Central memory CD8-positive, alpha-beta T cell (primary cell): ENCODE data around the gene STUM.

Experiments used
- ATAC-seq: fragments of 150-1000 bp; cut with Tn5 transposase; replicated peaks from 2 replicates; pipeline ENCODE4 v1.10.0; 2022; ENCODE audit warnings: mild to moderate bottlenecking, moderate FRiP score, moderate number of reproducible peaks; ENCODE audit not compliant: poor library complexity, severe bottlenecking; ENCODE audit errors: extremely low read depth
- DNase-seq, 2 donors: peaks; one replicate each; pipeline ENCODE4 v3.0.0; 2021; ENCODE audit warnings: low spot score in 2 of 2
- H3K27ac Mint-ChIP-seq: one replicate; pipeline ENCODE4 v1.8.0; 2022; ENCODE audit warnings: low read depth, mild to moderate bottlenecking, moderate library complexity, mixed read lengths
- H3K27me3 Mint-ChIP-seq: one replicate; pipeline ENCODE4 v1.8.0; 2022; ENCODE audit warnings: mixed read lengths
- H3K36me3 Mint-ChIP-seq: one replicate; pipeline ENCODE4 v1.8.0; 2022; ENCODE audit warnings: mild to moderate bottlenecking, moderate library complexity, mixed read lengths; ENCODE audit not compliant: insufficient read depth
- H3K4me1 Mint-ChIP-seq: one replicate; pipeline ENCODE4 v1.8.0; 2022; ENCODE audit warnings: mixed read lengths
- H3K4me3 Mint-ChIP-seq: one replicate; pipeline ENCODE4 v1.8.0; 2022; ENCODE audit warnings: mild to moderate bottlenecking, moderate library complexity, mixed read lengths
- H3K9me3 Mint-ChIP-seq: one replicate; pipeline ENCODE4 v1.8.0; 2022; ENCODE audit warnings: mixed read lengths

The STUM gene

GRCh38 chr1:226569879-226570547 is 21.4 kb downstream of the STUM start:
- DNase-seq = no peak
- H3K27ac Mint-ChIP-seq = no peak overlapping the region

GRCh38 chr1:226571893-226572292 is 23.3 kb downstream of the STUM start:
- no peaks in the 10 kb centered on the region for H3K36me3 Mint-ChIP-seq
- peaks cover 13% of the 10 kb centered on the region for H3K27me3 Mint-ChIP-seq
- ATAC-seq = no peak
- H3K4me3 Mint-ChIP-seq = no peak overlapping the region
- H3K27ac Mint-ChIP-seq = no peak overlapping the region
- DNase-seq = no peak
- no peaks in the 10 kb centered on the region for H3K4me1 Mint-ChIP-seq
- H3K9me3 Mint-ChIP-seq = no peaks in the 10 kb centered on the region

More at GRCh38 chr1:226569879-226570547, 21.4 kb downstream of the STUM start:
- H3K4me3 Mint-ChIP-seq = no peak overlapping the region
- no peaks in the 10 kb centered on the region for H3K9me3 Mint-ChIP-seq
- no peaks in the 10 kb centered on the region for H3K36me3 Mint-ChIP-seq
- peaks cover 32% of the 10 kb centered on the region for H3K27me3 Mint-ChIP-seq
- ATAC-seq = peak; percentile 76
- H3K4me1 Mint-ChIP-seq = no peaks in the 10 kb centered on the region

- no peak overlapping the region for H3K27ac Mint-ChIP-seq
- H3K36me3 Mint-ChIP-seq = no peaks in the 10 kb centered on the region
- peaks cover 9% of the 10 kb centered on the region for H3K27me3 Mint-ChIP-seq
- ATAC-seq (no peak), DNase-seq (no peak)
- H3K4me3 Mint-ChIP-seq = no peak overlapping the region
- H3K9me3 Mint-ChIP-seq = no peaks in the 10 kb centered on the region
- no peaks in the 10 kb centered on the region for H3K4me1 Mint-ChIP-seq
Measured at GRCh38 chr1:226572325-226572726, 23.8 kb downstream of the STUM start.

GRCh38 chr1:226574044-226574443 is 25.5 kb downstream of the STUM start:
- ATAC-seq (no peak), DNase-seq (no peak)
- no peaks in the 10 kb centered on the region for H3K36me3 Mint-ChIP-seq
- H3K9me3 Mint-ChIP-seq = no peaks in the 10 kb centered on the region
- H3K27me3 Mint-ChIP-seq = no peaks in the 10 kb centered on the region
- H3K4me3 Mint-ChIP-seq = no peak overlapping the region
- no peaks in the 10 kb centered on the region for H3K4me1 Mint-ChIP-seq
- H3K27ac Mint-ChIP-seq = no peak overlapping the region

- H3K4me3 Mint-ChIP-seq = no peak overlapping the region
- DNase-seq (no peak), ATAC-seq (no peak)
- H3K27me3 Mint-ChIP-seq = no peaks in the 10 kb centered on the region
- no peak overlapping the region for H3K27ac Mint-ChIP-seq
- H3K9me3 Mint-ChIP-seq = no peaks in the 10 kb centered on the region
- no peaks in the 10 kb centered on the region for H3K4me1 Mint-ChIP-seq
- no peaks in the 10 kb centered on the region for H3K36me3 Mint-ChIP-seq
Measured at GRCh38 chr1:226574591-226575435, 26.2 kb downstream of the STUM start.

- no peaks in the 10 kb centered on the region for H3K9me3 Mint-ChIP-seq
- DNase-seq (no peak), ATAC-seq (no peak)
Measured at GRCh38 chr1:226575436-226575720, 26.8 kb downstream of the STUM start.

GRCh38 chr1:226575739-226576378 is 27.3 kb downstream of the STUM start:
- H3K9me3 Mint-ChIP-seq = no peaks in the 10 kb centered on the region
- no peaks in the 10 kb centered on the region for H3K27me3 Mint-ChIP-seq
- ATAC-seq (no peak), DNase-seq (no peak)
- peaks cover under 1% of the 10 kb centered on the region for H3K36me3 Mint-ChIP-seq
- no peak overlapping the region for H3K4me3 Mint-ChIP-seq
- H3K4me1 Mint-ChIP-seq = no peaks in the 10 kb centered on the region
- no peak overlapping the region for H3K27ac Mint-ChIP-seq

More at GRCh38 chr1:226575436-226575720, 26.8 kb downstream of the STUM start:
- no peak overlapping the region for H3K4me3 Mint-ChIP-seq
- H3K36me3 Mint-ChIP-seq = no peaks in the 10 kb centered on the region
- no peaks in the 10 kb centered on the region for H3K4me1 Mint-ChIP-seq
- no peak overlapping the region for H3K27ac Mint-ChIP-seq
- no peaks in the 10 kb centered on the region for H3K27me3 Mint-ChIP-seq

GRCh38 chr1:226576601-226577000 is 28.0 kb downstream of the STUM start:
- Mint-ChIP-seq H3K36me3 (peaks cover 3% of the 10 kb centered on the region), H3K27me3 (no peaks in the 10 kb centered on the region), H3K4me1 (no peaks in the 10 kb centered on the region), H3K27ac (no peak overlapping the region), H3K4me3 (no peak overlapping the region), H3K9me3 (no peaks in the 10 kb centered on the region)
- no peak for ATAC-seq
- no peak for DNase-seq

GRCh38 chr1:226577401-226578180 is 29.0 kb downstream of the STUM start:
- DNase-seq = no peak
- Mint-ChIP-seq H3K36me3 (peaks cover 3% of the 10 kb centered on the region), H3K9me3 (no peaks in the 10 kb centered on the region), H3K4me3 (no peak overlapping the region), H3K27me3 (no peaks in the 10 kb centered on the region), H3K4me1 (no peaks in the 10 kb centered on the region), H3K27ac (no peak overlapping the region)
- ATAC-seq = no peak

- no peak for ATAC-seq
- Mint-ChIP-seq H3K9me3 (no peaks in the 10 kb centered on the region), H3K27ac (no peak overlapping the region)
Measured at GRCh38 chr1:226578946-226579578, 30.5 kb downstream of the STUM start.

GRCh38 chr1:226579781-226580323 is 31.3 kb downstream of the STUM start:
- Mint-ChIP-seq H3K27me3 (no peaks in the 10 kb centered on the region), H3K9me3 (no peaks in the 10 kb centered on the region), H3K4me1 (no peaks in the 10 kb centered on the region), H3K4me3 (no peak overlapping the region), H3K27ac (no peak overlapping the region), H3K36me3 (peaks cover 3% of the 10 kb centered on the region)
- DNase-seq (no peak), ATAC-seq (no peak)

More at GRCh38 chr1:226578946-226579578, 30.5 kb downstream of the STUM start:
- DNase-seq = no peak
- Mint-ChIP-seq H3K36me3 (peaks cover 3% of the 10 kb centered on the region), H3K27me3 (no peaks in the 10 kb centered on the region), H3K4me3 (no peak overlapping the region), H3K4me1 (no peaks in the 10 kb centered on the region)
